Measurements from ENCODE around the gene YDJC.
A peak's percentile ranks its signal among the peaks of the same experiment; 100 is the strongest.
"Not testable (repeated sequence)": the region's sequence is repeated elsewhere in the genome, so short reads cannot be mapped to it uniquely, and the experiment has no call there.

Gene YDJC

DNA sequence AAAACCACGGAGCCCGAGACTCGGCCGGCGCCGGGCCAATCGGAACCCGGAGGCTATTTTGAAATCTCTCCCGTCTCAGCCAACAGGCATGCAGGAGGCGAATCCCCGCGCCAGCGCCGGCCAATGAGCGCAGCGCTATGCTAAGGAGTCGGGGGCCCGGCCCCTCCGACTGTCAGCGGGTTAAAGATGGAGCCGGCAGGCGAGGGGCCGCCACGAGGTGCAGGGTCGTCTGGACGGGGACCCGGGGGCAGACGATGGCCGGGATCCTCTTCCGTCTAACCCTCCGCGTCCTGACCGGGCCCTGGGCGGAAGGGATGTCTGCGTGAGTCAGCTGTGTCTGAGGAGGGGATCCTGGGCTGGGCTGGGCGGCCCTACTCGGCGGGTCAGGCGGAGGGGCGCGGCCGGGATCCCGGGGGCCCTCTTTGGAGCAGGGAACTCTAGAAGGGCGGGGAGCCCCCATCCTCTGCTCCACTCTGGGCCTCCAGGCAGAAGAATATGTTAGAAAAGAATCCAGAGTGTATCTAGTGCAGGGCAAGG is 22.3 kb upstream of the YDJC start:
- DNase-seq (ENCODE audit: low read depth in 2 of 2, low spot score in 1 of 2) = peak; percentile 55 to 68

- DNase-seq (ENCODE audit: low read depth in 2 of 2, low spot score in 1 of 2) = no peak
Observed at GRCh38 chr22:21651521-21652009, 21.7 kb upstream of the YDJC start.

DNA sequence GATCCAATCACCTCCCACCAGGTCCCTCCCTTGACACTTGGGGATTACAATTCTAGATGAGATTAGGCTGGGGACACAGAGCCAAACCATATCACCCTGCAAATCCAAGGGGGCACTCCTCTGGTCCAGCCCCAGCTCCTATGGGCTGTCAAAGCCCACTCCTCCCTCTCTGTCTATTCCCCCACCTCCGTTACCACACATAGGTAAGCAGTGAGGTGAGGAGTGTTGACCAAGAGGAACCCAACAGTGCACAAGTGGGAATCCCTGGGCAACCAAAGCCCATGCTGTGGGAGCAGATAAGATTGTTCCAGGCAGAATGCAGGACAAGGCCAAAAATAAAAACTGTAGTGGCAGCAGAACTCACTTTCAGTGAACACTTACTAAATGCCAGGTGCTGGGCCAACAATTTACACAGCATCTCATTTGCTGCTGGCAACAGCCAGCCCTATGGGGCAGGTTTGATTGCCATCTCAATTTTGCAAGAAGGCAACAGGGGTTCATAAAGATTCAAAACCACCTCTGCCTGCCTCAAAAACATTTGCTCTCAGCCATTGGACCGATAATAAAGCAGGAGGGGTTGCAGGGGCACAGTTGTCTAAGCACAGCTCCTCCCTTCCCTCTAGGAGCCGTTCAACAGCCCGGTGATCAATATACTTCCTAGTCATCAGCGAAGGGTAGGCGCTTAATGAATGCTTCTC is 21.1 kb upstream of the YDJC start:
- DNase-seq (ENCODE audit: low read depth in 2 of 2, low spot score in 1 of 2) = no peak

DNA sequence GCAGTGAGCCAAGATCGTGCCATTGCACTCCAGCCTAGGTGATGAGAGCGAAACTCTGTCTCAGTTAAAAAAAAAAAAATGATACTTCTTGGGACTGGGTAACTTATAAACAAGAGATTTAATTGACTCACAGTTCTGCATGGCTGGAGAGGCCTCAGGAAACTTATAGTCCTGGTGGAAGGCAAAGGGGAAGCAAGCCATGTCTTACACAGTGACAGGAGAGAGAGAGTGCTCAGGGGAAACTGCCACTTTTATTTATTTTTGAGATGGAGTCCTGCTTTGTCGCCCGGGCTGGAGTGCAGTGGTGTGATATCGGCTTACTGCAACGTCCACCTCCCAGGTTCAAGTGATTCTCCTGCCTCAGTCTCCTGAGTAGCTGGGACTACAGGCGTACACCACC is 20.5 kb upstream of the YDJC start:
- no peak for DNase-seq (ENCODE audit: low read depth in 2 of 2, low spot score in 1 of 2)

DNA sequence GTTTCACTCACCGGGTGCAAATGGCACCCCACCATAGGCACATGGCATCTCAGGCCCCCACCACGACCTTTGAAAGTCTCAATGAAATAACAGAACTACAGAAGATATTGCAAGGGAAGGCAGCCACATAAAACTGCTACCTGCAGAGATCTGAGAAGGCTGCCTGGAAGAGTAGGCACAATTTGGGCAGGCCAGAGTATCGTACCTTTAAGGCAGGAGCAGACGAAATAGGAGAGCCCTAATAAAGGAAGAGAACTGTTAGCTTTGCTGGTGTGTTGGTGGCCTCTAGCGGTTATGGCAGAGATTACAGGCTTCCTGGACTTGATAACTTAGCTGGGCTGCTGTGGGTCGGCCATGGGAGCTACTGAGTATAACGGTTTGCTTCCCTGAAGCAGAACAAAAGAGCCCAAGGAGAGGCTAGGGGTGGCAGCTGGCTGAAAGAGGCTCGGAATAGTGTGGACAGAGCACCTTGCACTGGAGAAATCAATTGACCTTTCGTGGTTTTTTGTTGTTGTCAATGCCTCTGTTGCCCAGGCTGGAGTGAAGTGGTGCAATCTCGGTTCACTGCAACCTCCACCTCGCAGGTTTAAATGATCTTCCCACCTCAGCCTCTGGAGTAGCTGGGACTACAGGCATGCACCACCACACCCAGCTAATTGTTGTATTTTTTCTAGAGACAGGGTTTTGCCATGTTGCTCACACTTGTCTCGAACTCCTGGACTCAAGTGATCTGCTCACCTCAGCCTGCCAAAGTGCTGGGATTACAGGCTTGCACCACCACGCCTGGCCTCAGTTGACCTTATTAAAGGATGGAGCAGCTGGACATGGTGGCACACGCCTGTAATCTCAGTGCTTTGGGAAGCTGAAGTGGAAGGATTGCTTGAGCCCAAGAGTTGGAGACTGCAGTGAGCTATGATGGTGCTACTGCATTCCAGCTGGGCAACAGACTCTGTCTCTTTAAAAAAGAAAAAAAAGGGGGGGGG is 17.1 kb upstream of the YDJC start:
- peak; percentile 52 to 60 for DNase-seq (ENCODE audit: low read depth in 2 of 2, low spot score in 1 of 2)

DNA sequence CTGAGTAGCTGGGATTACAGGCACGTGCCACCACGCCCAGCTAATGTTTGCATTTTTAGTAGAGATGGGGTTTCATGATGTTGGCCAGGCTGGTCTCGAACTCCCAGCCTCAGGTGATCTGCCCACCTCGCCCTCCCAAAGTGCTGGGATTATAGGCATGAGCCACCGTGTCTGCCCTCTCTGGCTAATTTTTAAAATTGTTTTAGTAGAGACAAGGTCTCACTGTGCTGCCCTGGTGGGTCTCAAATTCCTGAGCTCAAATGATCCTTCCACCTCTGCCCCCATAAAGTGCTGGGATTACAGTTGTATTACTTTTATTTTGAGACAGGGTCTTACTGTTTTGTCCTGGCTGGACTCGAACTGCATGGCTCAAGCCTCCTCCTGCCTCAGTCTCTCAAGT is 15.7 kb upstream of the YDJC start:
- not testable (repeated sequence) for DNase-seq (ENCODE audit: low read depth in 2 of 2, low spot score in 1 of 2)

GRCh38 chr22:21643533-21644357 is 13.9 kb upstream of the YDJC start:
- DNase-seq (ENCODE audit: low read depth in 2 of 2, low spot score in 1 of 2) = no peak

DNA sequence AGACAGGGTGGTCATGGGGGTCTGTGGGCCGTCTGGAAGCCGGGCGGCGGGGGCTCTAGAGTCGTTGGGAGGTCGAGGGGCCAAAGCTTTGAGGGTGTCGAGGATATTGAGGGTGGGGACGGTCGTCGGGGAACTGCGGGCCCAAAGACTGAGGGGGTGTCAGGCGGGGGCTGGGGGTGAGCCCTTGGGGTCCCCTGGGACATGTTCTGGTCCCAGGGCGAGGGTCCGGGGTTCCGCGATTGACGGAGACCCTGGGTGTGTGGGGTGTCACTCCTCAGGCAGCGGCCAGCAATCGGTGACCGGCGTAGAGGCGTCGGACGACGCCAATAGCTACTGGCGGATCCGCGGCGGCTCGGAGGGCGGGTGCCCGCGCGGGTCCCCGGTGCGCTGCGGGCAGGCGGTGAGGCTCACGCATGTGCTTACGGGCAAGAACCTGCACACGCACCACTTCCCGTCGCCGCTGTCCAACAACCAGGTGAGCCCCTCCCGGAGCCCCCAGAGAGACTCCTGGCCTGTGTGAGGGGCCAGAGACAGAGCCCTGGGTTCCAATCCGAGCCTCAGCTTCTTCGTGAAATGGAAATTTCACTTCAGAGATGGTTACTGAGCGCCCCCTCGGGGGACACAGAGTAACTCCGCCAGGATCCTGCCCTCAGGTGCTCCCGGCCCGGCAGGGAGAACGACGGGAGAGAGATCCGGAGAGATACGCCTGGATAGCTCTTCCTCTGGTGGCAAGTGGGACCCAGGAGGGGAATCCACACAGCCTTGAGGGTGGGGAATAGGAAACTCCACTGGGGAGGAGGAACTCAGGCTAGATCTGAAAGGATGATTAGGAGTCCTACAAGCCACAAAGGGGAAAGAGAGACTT is 13.0 kb upstream of the YDJC start:
- peak in 1 of 2 donors; percentile 38 for DNase-seq (ENCODE audit: low read depth in 2 of 2, low spot score in 1 of 2)

- peak; percentile 94 to 96 for DNase-seq (ENCODE audit: low read depth in 2 of 2, low spot score in 1 of 2)
Observed at GRCh38 chr22:21641789-21642583, 12.2 kb upstream of the YDJC start, which contains the start of gene SDF2L1. TSS of gene SDF2L1 (plus strand) at chr22:21642302. CDS start at chr22:21642337, 35 bp downstream.

GRCh38 chr22:21641417-21641788 is 11.6 kb upstream of the YDJC start:
- DNase-seq (ENCODE audit: low read depth in 2 of 2, low spot score in 1 of 2) = no peak

GRCh38 chr22:21640810-21641209 is 11.0 kb upstream of the YDJC start:
- no peak for DNase-seq (ENCODE audit: low read depth in 2 of 2, low spot score in 1 of 2)

GRCh38 chr22:21639359-21639758 is 9.5 kb upstream of the YDJC start:
- DNase-seq (ENCODE audit: low read depth in 2 of 2, low spot score in 1 of 2) = no peak

DNA sequence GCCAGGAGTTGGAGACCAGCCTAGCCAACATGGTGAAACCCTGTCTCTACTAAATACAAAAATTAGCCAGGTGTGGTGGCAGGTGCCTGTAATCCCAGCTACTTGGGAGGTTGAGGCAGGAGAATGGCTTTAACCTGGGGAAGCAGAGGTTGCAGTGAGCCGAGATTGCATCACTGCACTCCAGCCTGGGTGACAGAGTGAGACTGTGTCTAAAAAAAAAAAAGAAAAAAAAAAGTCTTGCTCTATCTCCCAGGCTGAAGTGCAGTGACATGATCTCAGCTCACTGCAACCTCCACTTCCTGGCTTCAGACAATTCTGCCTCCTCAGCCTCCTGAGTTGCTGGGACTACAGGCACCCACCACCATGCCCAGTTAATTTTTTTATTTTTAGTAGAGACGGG is 7.6 kb upstream of the YDJC start:
- not testable (repeated sequence) for DNase-seq (ENCODE audit: low read depth in 2 of 2, low spot score in 1 of 2)

DNA sequence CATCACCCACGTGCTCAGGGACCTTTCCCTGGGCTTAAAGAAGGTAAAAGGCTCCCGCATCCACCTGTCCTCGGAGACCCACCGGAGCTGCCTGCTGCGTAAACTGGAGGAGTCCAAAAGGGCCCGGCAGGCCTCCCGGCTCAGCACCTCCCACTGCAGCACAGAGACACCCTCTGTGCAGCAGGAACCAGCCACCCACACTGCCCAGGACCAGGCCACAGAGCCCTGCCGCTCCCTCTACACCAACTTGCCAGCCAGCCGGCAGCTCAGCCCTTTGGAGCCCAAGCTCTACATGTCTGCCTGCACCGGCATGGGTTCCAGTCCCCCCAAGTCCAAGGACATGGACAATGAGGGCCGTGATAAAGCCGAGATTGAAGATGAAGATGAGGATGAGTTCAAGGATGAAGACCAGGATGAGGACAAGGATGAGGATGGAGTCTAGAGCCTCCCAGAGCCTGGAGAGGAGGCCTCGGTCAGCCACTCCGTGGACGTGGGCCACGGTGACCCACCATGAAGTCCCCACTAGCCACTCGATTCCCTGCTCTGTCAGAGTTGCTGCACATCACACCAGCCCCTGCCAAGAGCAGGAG is 6.9 kb upstream of the YDJC start:
- DNase-seq (ENCODE audit: low read depth in 2 of 2, low spot score in 1 of 2) = no peak

- no peak for DNase-seq (ENCODE audit: low read depth in 2 of 2, low spot score in 1 of 2)
Observed at GRCh38 chr22:21635771-21636510, 6.1 kb upstream of the YDJC start.

- DNase-seq (ENCODE audit: low read depth in 2 of 2, low spot score in 1 of 2) = no peak
Observed at GRCh38 chr22:21634844-21635243, 5.0 kb upstream of the YDJC start.

DNA sequence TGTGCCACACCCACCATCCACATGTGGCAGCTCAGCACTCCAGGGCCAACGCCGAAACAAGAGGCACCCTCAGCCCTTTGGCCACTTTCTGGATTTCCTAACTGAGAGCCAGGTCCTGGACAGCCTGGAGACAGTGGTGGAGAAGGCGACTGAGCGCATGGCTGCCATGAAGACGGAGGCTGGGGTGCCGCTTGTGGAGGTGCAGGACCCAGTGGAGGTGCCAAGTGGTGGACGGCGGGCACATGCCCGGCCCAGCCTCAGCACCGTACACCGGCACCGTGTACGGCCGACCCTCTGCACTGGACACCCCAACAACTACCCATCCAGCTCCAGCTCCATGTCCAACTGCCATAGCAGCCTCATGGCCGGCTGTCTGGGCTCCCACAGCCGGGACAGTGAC is 4.3 kb upstream of the YDJC start:
- no peak for DNase-seq (ENCODE audit: low read depth in 2 of 2, low spot score in 1 of 2)

DNA sequence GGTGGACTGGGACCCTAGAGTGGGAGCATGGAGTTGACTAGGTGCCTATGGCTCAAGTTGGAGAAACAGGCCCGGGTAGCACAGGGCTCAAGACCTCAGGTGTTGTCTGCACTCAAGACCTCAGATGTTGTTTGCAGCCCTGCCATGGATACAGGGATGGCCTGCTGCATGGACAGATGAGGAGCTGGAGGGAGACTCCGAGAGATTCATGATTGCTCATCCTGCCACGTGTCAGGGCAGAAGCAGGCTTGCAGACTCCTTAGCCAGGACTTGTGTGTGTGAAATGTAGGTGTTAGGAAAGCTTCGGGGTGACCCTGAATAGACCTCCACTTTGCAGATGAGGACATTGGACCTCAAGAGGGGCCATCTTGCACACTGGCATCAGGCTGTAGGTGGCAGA is 3.7 kb upstream of the YDJC start:
- no peak for DNase-seq (ENCODE audit: low read depth in 2 of 2, low spot score in 1 of 2)
